GM18508 (cell line): Measurements from ENCODE around the gene TBXA2R.

Source experiments
- ATAC-seq: cut with Tn5 transposase; IDR thresholded peaks from one replicate; pipeline ENCODE4 v1.9.1; 2021; ENCODE audit warnings: moderate number of reproducible peaks; ENCODE audit not compliant: insufficient read depth, unreplicated experiment

TBXA2R gene

DNA sequence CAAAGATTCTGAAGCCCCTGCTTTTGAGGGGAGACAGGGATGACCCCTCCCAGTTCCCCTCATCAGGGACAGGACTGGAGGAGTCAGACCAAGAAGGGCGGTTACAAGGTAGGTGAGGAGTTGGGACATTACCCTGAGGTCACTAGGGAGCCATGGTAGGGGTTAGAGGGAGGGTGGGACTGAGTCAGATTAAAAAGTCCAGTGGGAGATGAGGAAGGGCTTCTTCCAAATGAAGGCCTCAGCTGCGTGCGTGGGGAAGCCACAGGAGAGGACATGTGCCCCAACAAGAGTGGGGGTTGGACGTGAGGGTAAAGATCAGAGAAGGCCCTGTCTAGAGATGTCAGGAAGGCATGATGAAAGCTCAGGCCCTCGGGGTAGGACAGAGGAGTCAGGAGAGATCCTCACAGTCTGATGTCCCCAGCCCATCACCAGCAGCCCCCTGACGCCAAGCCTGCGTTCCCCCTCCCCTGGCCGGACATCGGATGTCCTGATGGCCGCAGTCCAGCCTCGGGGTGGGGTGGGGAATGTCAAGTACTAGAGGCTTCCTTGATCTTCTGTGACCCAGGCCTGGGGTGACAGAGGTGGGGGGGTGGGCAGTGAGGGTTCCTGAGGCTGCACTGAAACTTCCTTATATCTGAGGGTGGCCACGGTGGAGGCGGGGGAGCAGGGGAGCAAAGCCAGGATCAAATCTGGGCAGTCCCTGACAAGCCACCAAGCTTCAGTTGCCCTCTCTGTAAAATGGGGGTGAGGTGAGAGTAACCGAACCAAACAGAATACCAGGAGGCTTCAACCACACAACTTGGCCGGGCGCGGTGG, 42.8 kb downstream of the TBXA2R start:
- no peak for ATAC-seq

DNA sequence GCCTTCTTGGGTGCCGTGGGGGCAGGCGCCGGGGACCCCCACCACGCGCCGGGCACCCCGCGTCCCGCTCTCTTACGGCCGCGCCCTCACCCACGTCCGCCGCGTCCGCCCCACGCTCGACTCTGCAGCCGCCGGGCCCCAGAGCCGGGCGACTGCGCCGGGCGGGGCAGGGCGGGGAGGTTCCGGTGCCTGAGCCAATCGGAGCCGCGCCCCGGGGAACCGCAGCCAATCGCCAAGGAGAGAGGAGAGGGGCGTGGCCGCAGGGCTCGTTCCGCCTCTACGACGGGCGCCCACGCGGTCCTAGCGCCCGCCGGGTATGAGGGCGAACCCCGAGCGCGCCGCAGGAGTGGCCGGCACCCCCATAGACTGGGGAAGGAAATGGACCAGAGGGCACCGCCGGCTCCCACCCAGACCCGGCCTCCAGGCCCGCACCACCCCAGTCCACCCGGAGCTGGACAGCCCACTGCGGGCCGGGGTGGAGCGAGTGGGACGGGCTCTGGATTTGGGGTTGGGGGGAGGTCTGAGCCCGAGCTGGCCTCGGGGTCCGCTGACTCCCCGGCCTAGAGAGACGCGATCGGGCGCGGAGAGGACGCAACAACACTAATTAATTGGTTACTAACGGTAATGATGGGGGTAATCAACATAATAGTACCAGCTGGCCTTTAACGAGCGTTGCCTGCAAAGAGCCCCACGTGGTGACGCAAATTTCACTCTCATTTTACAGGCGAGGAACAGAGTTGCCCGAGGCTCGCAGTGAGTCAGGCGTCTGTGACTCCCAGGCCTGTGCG, 49.0 kb downstream of the TBXA2R start, which contains the start of gene MFSD12:
MFSD12 (minus strand) TSS at position 126 of the 788 bp plus-strand sequence. CDS start 183 bp downstream, outside the sequence.
- peak; percentile 51 for ATAC-seq

GRCh38 chr19:3556978-3557460, 49.7 kb downstream of the TBXA2R start:
- ATAC-seq, result no peak

GRCh38 chr19:3556423-3556977, 50.2 kb downstream of the TBXA2R start:
- ATAC-seq, result no peak

DNA sequence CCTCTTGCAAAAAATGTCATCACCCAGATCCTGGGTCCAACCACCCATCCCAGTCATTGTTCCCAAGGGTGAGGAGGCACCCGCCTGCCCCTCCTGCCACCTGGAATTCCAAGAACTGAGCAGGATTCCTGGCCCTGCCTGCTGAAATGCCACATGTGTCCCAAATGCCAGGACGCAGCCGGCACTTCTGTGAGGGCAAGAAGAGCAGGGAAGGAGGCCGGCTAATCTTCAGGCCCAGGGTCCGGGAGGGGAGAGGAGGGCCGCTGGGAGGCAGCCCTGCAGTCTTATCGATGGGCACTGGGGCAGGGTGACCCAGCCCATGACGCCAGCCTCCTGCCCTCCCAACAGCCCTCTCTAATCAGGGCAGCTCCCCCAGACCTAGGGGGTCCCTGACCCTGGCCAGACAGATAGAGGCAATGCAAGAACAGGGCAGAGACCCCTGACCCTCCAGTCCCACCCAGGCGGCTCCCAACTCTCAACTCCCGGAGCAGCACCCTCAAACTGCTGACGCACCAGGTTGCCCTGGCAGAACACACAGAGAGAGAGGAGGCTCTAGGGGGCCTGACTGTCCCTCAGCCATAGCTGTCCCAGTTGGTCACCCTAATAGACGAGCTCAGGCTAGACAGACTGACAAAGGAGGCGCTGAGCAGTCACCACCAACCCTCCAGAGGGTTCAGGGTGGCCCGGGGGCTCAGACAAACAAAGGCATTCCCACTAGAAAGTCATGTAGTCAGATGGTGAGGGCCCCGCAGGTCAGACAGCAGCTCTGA, 50.8 kb downstream of the TBXA2R start:
- no peak for ATAC-seq

DNA sequence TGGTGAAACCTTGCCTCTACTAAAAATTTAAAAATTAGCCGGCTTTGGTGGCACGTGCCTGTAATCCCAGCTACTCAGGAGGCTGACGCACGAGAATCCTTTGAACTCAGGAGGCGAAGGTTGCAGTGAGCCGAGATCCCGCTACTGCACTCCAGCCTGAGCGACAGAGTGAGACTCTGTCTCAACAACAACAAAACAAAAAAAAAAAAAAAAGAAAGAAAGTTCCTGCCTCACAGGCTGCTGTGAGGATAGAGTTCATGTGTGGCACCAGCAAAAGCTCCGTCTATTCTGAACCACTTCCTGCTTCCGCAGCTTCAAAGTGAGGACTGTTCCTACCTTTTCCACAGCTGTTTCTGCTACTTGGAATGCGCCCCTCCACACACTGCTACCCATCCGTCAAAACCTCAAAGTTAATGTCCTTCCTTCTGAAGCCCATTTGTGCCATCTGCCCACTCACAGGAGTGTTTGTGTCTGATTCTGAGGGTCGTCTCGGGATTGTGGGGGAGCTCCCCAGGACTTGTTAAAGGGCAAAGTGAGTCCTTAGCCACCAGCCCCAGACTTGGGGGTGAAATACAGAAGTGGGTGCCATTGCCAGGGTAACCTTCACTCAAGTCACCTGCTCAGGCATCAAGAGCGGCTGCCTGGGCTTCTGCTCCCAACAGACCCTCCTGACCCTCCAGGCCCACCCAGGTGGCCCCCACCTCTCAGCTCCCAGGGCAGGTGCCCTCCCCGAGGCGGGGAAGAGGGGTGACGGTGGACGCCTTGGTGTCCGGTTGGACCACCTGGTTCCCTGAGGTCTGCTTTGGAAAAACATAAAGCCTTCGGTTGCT, 52.2 kb downstream of the TBXA2R start:
- ATAC-seq, result no peak

DNA sequence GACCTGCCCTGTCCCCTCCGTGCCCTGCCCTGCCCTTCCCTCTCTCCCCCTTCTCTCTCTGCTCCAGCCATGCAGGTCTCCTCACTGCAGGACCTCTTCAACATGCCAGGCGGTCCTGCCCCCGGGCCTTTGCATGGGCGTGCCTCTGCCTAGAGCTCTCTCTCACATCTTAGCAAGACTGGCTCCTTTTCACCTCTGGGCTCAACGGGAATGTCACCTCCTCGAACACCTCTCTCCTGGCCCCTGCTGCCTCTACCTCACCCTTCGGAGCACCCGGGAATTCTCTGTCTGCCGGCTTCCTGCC, 54.9 kb downstream of the TBXA2R start:
- no peak for ATAC-seq

DNA sequence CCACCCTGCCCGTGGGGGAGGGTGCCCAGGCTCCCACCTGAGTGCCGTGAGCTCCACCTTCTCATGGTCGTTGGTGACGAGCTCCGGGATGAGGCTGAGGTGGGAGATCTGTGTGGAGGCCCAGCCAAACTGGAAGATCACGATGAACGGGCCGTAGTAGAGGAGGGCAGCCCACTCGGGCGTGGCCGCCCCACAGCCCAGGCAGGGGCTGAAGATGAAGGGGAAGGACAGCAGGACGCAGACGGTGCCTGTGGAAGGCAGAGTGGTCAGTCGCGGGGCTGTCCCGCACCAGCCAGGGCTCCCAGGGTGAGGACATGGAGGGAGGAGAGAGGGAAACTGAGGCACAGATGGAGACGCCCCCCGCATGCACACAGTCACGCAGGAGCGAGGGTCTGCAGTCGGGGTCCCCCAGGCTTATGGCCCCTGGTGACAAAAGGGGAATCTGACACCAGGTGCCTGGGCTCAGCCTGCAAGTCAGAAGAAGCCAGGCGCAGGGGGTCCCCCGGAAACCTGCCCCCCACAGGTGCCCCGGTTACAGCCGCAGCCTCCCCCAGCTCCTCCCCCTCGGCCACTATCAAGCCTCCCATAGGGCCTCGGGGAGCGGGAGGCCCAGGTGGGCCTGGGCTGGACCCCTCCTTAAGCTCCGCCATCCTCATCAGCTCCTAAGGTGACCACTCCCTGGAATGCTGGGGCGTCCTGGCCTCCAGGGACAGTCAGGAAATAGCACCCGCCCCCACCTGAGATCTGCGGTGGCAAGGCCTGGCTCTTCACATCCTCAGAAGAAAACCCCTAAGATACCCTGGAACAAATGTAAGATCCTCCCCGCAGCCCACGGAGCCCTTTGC, 55.5 kb downstream of the TBXA2R start:
- no peak for ATAC-seq

DNA sequence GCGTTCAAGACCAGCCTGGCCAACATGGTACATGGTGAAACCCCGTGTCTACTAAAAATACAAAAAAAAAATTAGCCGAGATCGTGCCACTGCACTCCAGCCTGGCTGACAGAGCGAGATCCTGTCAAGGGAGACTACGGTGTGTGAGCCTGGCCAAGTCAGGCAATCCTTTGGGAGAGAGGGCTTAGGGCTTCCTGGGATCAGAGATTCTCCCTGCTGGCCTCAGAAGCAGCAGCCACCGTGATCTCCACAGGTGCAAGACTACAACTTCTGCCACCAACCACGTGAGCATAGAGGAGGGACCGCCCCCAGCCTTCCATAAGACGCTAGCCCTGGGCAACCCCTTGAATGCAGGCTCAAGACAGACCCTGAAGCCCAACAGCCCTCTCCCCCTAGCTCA, 56.9 kb downstream of the TBXA2R start:
- no peak for ATAC-seq

GRCh38 chr19:3548606-3549005, 58.1 kb downstream of the TBXA2R start:
- ATAC-seq, result no peak

DNA sequence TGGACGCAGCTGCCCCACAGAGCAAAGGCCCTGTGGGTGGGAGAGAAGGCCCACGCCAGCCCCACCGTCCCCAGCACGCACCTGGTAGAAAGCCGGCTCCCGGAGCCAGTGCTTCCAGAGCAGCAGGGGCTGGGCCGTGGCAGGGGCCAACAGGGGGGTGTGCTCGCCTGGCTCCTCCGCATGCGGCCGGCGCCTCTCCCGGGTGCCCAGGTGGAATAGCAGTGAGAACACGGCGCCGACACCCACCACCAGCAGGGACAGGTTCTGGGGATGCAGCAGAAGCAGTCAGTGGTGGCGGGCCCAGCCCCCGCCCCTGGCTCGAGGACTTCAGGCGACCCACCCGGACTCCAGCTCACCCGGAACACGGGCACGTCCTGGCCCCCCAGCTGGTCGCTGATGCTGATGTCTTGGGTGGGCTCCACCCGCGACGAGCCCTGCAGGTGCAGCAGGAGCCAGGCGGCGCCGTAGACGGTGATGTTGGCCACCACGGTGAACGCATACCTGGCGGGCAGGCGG, 58.9 kb downstream of the TBXA2R start:
- ATAC-seq, result no peak

- no peak for ATAC-seq
These were observed 59.4 kb downstream of the TBXA2R start for GRCh38 chr19:3547301-3547731.

- ATAC-seq, result no peak
These were observed 60.6 kb downstream of the TBXA2R start for GRCh38 chr19:3546119-3546518.

DNA sequence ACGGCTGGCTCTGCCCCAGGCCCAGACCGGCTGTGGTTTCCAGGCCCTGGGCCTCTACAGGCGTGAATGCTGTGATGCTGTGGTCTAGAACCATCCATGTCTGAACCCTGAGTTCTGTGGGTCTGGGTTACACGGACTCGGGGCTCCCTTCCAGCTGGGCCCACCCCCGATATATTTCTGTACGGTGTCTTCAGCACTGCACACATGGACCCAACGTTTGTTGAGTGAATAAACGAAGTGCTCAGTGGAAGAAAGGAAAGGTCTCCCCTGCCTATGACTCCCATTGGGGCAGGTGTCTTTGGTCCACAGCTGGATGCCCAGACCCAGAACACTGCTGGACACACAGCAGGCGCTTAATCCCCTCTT, 61.0 kb downstream of the TBXA2R start:
- ATAC-seq, result no peak

GRCh38 chr19:3544742-3545668, 61.7 kb downstream of the TBXA2R start:
- no peak for ATAC-seq
